ENCODE results near the gene RMDN2. TPM values are rescaled to one million over a fixed set of nuclear protein-coding genes. Genes with fewer than 3 reads are reported as not detected.
"Not testable (repeated sequence)": the region's sequence is repeated elsewhere in the genome, so short reads cannot be mapped to it uniquely, and the experiment has no call there.

The RMDN2 gene
- total RNA-seq, 2 experiments from 2014 or later: 1.4 to 2.6 TPM

- ATAC-seq (no peak), DNase-seq (no peak)
- H3K9me3 Mint-ChIP-seq: no peaks in the 10 kb centered on the region
- H3K4me1 Mint-ChIP-seq (ENCODE audit: low read depth): peaks cover 8% of the 10 kb centered on the region
- H3K36me3 Mint-ChIP-seq (ENCODE audit: low read depth): no peaks in the 10 kb centered on the region
- ChIA-PET CTCF (interaction anchor here (2.1 kb wide), 1 partner anchor 31 kb away, joined by 10 read pairs; no protein-coding TSS in a partner anchor), POLR2A (no interaction called here)
- H3K27me3 Mint-ChIP-seq: peaks cover 9% of the 10 kb centered on the region
- intact Hi-C loops (cut with micrococcal nuclease): no loop called here
- TF ChIP-seq, protein P1, sequence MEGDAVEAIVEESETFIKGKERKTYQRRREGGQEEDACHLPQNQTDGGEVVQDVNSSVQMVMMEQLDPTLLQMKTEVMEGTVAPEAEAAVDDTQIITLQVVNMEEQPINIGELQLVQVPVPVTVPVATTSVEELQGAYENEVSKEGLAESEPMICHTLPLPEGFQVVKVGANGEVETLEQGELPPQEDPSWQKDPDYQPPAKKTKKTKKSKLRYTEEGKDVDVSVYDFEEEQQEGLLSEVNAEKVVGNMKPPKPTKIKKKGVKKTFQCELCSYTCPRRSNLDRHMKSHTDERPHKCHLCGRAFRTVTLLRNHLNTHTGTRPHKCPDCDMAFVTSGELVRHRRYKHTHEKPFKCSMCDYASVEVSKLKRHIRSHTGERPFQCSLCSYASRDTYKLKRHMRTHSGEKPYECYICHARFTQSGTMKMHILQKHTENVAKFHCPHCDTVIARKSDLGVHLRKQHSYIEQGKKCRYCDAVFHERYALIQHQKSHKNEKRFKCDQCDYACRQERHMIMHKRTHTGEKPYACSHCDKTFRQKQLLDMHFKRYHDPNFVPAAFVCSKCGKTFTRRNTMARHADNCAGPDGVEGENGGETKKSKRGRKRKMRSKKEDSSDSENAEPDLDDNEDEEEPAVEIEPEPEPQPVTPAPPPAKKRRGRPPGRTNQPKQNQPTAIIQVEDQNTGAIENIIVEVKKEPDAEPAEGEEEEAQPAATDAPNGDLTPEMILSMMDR (IDR thresholded peaks at IDR 0.05): no peak
- H3K27ac Mint-ChIP-seq: no peak overlapping the region
- no peak overlapping the region for H3K4me3 Mint-ChIP-seq
Observed at GRCh38 chr2:37921781-37922180, 3.3 kb upstream of the RMDN2 start.

DNA sequence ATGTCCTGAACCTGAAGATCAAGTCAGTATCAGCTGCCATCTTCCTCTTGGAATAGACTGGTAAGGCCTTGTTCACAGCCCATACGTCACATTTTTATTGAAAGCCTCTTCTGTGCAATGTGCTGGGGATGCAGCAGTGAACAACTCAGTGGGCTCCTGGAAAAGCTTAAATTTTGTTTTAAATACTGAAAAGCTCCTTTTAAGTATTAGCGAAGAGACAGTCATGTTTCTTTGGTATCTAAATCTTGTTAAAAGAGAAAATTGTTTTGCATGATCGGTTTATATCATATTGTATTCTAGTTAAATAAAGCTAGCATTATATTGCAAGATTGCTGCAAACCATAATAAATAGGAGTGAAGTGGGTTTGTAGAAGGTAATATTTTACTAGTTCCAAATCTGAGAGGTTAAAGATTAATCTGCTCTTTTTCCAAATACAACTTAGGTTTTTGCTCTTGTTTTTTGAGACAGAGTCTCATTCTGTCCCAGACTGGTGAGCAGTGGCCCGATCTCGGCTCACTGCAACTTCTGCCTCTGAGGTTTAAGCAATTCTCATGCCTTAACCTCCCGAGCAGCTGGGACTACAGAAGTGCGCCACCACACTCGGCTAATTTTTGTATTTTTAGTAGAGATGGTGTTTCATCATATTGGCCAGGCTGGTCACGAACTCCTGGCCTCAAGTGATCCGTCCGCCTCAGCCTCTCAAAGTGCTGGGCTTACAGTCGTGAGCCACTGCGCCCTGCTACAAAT is 1.6 kb upstream of the RMDN2 start:
- POLR2A ChIA-PET: interaction anchor here (0.7 to 1.6 kb wide), 2 partner anchors 12 to 424 kb away, joined by 3 to 5 read pairs; no protein-coding TSS in a partner anchor
- TF ChIP-seq, protein P1 (IDR thresholded peaks at IDR 0.05): no peak
- no peak for ATAC-seq
- Mint-ChIP-seq H3K4me3 (no peak overlapping the region), H3K9me3 (no peaks in the 10 kb centered on the region), H3K36me3 (ENCODE audit: low read depth) (no peaks in the 10 kb centered on the region), H3K27me3 (peaks cover 5% of the 10 kb centered on the region), H3K4me1 (ENCODE audit: low read depth) (peaks cover 13% of the 10 kb centered on the region), H3K27ac (no peak overlapping the region)
- intact Hi-C loops (cut with micrococcal nuclease): no loop called here
- DNase-seq: no peak
- CTCF ChIA-PET: interaction anchor here (2.1 kb wide), 1 partner anchor 32 kb away, joined by 10 read pairs; no protein-coding TSS in a partner anchor

DNA sequence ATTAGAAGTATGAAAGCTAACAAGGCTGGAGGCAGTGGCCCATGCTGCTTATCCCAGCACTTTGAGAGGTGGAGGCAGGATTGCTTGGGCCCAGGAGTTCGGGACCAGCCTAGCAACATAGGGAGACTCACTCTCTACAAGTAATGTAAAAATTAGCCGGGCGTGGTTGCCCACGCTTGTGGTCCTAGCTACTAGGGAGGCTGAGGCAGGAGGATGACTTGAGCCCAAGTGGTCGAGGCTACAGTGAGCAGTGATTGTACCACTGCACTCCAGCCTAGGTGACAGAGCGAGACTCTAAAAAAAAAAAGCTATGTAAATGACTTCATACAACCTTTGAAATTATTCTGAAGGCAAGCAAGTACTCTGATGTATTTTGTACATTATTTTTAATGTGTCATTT is 1.5 kb downstream of the RMDN2 start:
- H3K4me1 Mint-ChIP-seq (ENCODE audit: low read depth): peaks cover 30% of the 10 kb centered on the region
- DNase-seq: no peak
- H3K36me3 Mint-ChIP-seq (ENCODE audit: low read depth): peaks cover 7% of the 10 kb centered on the region
- no peak overlapping the region for H3K27ac Mint-ChIP-seq
- peaks cover 5% of the 10 kb centered on the region for H3K27me3 Mint-ChIP-seq
- ChIA-PET CTCF (interaction anchor here (1.0 kb wide), 1 partner anchor 49 kb away, joined by 4 read pairs; no protein-coding TSS in a partner anchor), POLR2A (no interaction called here)
- intact Hi-C loops (cut with micrococcal nuclease): no loop called here
- no peaks in the 10 kb centered on the region for H3K9me3 Mint-ChIP-seq
- no peak for ATAC-seq
- TF ChIP-seq, protein P1 (IDR thresholded peaks at IDR 0.05): no peak
- no peak overlapping the region for H3K4me3 Mint-ChIP-seq

DNA sequence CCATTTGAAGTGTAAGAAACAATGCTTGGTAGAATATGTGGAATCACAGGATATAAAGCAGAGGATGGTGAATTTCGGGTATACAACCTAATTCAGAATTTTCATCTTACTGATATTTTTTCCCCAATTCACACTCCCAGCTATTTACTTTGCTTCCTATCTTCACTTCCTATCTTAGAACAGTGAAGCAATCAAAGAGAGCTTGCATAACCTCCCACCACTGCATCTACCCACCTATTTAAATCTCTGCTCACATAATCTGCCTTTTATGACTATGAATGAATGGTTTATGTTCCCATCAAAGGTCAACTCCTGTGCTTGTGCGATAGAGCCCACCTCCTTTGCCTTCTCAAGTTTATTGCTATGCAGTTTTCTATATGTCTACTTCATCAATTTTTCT is 3.3 kb downstream of the RMDN2 start:
- CTCF ChIA-PET: no interaction called here

DNA sequence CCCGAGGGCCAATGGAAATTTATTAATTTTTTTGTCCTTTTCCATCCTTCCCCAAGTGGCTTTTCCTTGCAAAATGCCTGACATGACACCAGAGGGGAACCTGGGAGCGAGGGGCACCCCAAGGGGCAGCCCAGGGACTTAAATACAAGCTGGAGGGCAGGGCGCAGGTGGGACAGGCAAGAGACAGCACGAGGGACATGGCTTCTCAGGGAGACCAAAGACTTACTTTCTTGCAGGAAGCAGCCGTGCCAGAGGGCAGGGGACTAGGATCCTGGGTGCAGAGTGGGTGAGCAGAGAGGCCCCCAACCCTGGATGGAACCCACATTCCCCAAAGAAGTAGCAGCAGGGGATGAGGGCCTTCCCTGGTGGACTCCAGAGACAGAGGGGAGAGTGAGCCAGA is 5.3 kb downstream of the RMDN2 start:
- Mint-ChIP-seq H3K4me1 (ENCODE audit: low read depth) (peaks cover 37% of the 10 kb centered on the region), H3K36me3 (ENCODE audit: low read depth) (peaks cover 16% of the 10 kb centered on the region)
- CTCF ChIA-PET; POLR2A ChIA-PET; H3K27ac Mint-ChIP-seq; H3K27me3 Mint-ChIP-seq; H3K4me3 Mint-ChIP-seq; H3K9me3 Mint-ChIP-seq; intact Hi-C loops (cut with micrococcal nuclease); DNase-seq; ATAC-seq: not testable (repeated sequence)

More for the DNA sequence above, 3.3 kb downstream of the RMDN2 start:
- DNase-seq: no peak
- POLR2A ChIA-PET: no interaction called here
- no peak for ATAC-seq
- Mint-ChIP-seq H3K27me3 (no peaks in the 10 kb centered on the region), H3K4me1 (ENCODE audit: low read depth) (peaks cover 30% of the 10 kb centered on the region), H3K27ac (no peak overlapping the region), H3K36me3 (ENCODE audit: low read depth) (peaks cover 9% of the 10 kb centered on the region), H3K9me3 (no peaks in the 10 kb centered on the region), H3K4me3 (no peak overlapping the region)
- TF ChIP-seq, protein P1 (IDR thresholded peaks at IDR 0.05): no peak
- intact Hi-C loops (cut with micrococcal nuclease): no loop called here

- H3K27ac Mint-ChIP-seq; CTCF ChIA-PET; DNase-seq; intact Hi-C loops (cut with micrococcal nuclease); H3K27me3 Mint-ChIP-seq; ATAC-seq; POLR2A ChIA-PET; H3K4me3 Mint-ChIP-seq; H3K9me3 Mint-ChIP-seq: not testable (repeated sequence)
- Mint-ChIP-seq H3K4me1 (ENCODE audit: low read depth) (peaks cover 48% of the 10 kb centered on the region), H3K36me3 (ENCODE audit: low read depth) (peaks cover 20% of the 10 kb centered on the region)
Observed at GRCh38 chr2:37932873-37933272, 7.8 kb downstream of the RMDN2 start.

Measured in activated CD8-positive, alpha-beta T cell treated with anti-CD3 and anti-CD28 coated beads for 36 hours (primary cell).